PFSK-1 (cell line): Measurements from ENCODE around the gene SSMEM1.

ENCODE experiments used
- FOXP2 ChIP-seq: optimal IDR thresholded peaks from 2 replicates; pipeline ENCODE3; 2011; ENCODE audit warnings: borderline replicate concordance, control low read depth, inconsistent platforms; ENCODE audit not compliant: insufficient read depth; ENCODE audit errors: extremely low read length, extremely low read depth
- POLR2AphosphoS5 ChIP-seq: IDR thresholded peaks from 2 replicates; pipeline ENCODE4 v1.6.1; 2012; ENCODE audit warnings: low read depth, mild to moderate bottlenecking, control low read depth, low read length, moderate library complexity
- SIN3A ChIP-seq: IDR thresholded peaks from 2 replicates; pipeline ENCODE4 v1.6.1; 2012; ENCODE audit warnings: mild to moderate bottlenecking, low read length, moderate library complexity, borderline replicate concordance; ENCODE audit not compliant: insufficient read depth
- TAF1 ChIP-seq: IDR thresholded peaks from 2 replicates; pipeline ENCODE4 v1.6.1; 2012; ENCODE audit warnings: low read length, control low read depth, borderline replicate concordance; ENCODE audit not compliant: insufficient read depth
- TF ChIP-seq, protein P1 (sequence below), 2 experiments: IDR thresholded peaks; 2 replicates each; pipeline versions ENCODE4 v1.6.1 to v1.8.0; 2011 to 2012; ENCODE audit warnings: low read depth in 2 of 2, low read length in 2 of 2, control low read depth in 1 of 2, inconsistent platforms in 1 of 2, mild to moderate bottlenecking in 1 of 2, moderate library complexity in 1 of 2; ENCODE audit not compliant: insufficient read depth in 1 of 2

The SSMEM1 gene

DNA sequence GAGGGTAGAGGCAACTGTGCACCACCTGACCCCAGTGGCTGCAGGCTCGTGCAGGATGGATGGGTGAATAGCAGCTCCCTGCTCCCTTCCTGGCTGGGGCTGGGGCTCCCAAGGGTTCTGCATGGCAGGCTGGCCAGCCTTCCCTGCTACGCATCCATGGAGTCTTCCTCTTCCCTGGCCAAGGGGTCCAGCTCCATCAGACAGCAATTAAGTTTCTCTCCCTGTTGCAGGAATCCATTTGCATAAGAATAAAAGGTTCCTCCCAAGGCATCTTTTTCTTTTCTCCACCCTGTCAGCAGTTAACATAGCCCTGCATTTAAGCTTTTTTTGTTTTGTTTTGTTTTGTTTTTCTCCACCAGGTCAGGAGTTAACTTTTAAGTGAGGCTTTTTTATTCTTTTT, 49.0 kb downstream of the SSMEM1 start:
- TF ChIP-seq FOXP2 (no peak), POLR2AphosphoS5 (no peak), TAF1 (no peak), SIN3A (no peak)
- TF ChIP-seq, protein P1, sequence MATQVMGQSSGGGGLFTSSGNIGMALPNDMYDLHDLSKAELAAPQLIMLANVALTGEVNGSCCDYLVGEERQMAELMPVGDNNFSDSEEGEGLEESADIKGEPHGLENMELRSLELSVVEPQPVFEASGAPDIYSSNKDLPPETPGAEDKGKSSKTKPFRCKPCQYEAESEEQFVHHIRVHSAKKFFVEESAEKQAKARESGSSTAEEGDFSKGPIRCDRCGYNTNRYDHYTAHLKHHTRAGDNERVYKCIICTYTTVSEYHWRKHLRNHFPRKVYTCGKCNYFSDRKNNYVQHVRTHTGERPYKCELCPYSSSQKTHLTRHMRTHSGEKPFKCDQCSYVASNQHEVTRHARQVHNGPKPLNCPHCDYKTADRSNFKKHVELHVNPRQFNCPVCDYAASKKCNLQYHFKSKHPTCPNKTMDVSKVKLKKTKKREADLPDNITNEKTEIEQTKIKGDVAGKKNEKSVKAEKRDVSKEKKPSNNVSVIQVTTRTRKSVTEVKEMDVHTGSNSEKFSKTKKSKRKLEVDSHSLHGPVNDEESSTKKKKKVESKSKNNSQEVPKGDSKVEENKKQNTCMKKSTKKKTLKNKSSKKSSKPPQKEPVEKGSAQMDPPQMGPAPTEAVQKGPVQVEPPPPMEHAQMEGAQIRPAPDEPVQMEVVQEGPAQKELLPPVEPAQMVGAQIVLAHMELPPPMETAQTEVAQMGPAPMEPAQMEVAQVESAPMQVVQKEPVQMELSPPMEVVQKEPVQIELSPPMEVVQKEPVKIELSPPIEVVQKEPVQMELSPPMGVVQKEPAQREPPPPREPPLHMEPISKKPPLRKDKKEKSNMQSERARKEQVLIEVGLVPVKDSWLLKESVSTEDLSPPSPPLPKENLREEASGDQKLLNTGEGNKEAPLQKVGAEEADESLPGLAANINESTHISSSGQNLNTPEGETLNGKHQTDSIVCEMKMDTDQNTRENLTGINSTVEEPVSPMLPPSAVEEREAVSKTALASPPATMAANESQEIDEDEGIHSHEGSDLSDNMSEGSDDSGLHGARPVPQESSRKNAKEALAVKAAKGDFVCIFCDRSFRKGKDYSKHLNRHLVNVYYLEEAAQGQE (IDR thresholded peaks at IDR 0.05; ENCODE audit: insufficient read depth in 1 of 2, low read depth in 2 of 2, low read length in 2 of 2) = no peak

DNA sequence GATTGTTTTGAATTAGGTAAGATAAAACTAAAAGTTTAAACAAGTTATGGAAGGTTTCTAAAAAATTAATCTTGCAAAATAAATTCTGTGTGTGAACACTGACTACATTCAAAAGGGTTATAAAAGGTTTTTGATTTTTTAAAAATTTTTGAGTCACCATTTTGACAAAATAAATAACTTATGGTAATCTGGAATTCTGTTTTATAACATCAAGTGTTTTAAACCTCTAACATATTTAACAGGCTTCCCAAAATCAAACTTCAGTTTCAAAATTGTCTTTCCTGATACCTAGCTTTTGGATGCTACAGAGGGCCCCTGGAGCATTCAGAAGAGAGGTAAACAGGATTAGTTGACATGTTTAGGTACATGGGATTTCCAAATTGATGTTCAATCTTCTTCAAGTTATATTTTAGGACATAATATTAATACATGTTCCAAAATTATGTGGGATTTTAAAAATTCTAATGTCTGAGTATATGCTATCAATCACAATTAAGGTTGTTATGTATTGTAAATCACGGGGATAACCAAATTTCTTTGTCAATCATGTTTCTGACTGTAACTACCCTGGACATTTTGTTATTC, 50.9 kb downstream of the SSMEM1 start:
- TF ChIP-seq FOXP2 (no peak), POLR2AphosphoS5 (no peak), SIN3A (no peak), TAF1 (no peak)
- TF ChIP-seq, protein P1 (IDR thresholded peaks at IDR 0.05; ENCODE audit: insufficient read depth in 1 of 2, low read depth in 2 of 2, low read length in 2 of 2) = no peak

DNA sequence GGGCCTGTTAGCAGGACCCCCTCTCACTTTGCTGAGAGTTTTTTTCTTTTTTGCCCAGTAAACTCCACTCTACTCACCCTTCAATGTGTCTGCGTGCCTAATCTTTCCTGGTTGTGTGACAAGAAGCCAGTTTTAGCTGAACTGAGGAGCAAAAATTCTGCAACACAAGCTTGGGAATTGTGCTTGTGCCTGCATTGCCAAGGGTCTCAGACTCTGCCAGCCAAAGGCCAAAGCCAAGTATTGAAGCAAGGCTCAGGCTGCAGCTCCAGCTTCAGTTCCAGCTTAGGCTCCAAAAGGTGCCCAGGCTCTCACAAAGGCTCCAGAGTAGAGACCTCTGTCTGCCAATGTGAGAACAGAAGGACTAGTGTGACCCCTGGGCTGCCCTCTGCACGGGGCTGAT, 54.8 kb downstream of the SSMEM1 start:
- no peak for TF ChIP-seq TAF1
- TF ChIP-seq POLR2AphosphoS5 = no peak
- no peak for TF ChIP-seq SIN3A
- TF ChIP-seq FOXP2 = no peak
- TF ChIP-seq, protein P1 (IDR thresholded peaks at IDR 0.05; ENCODE audit: insufficient read depth in 1 of 2, low read depth in 2 of 2, low read length in 2 of 2) = no peak

DNA sequence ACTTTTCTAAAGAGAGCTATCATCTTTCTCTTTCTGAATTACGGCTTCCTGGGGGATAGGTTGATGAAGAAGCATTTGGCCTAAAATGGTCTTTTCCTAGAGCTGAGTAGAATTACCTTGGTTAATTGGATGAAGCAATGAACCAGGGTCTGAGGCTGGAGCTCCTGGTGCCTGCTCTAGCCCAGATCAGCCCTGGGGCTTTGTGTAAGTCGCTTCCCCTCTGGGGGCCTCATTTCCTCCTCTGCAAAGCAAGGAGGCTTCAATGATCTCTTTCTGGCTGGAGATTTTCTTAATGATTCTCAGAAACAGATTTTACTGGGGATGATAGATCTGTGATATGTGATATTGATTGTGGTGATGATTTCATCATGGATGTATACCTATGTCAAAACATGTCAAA, 55.5 kb downstream of the SSMEM1 start:
- TF ChIP-seq SIN3A (no peak), POLR2AphosphoS5 (no peak), TAF1 (no peak), FOXP2 (no peak)
- TF ChIP-seq, protein P1 (IDR thresholded peaks at IDR 0.05; ENCODE audit: insufficient read depth in 1 of 2, low read depth in 2 of 2, low read length in 2 of 2) = no peak
